22Rv1 (cell line): Measurements from ENCODE around the gene CSRP3.

ENCODE experiments used
- H3K27ac ChIP-seq: fragments of 450-650 bp; 2 replicates; pipeline ENCODE4 v1.5.1; 2017
- CTCF ChIP-seq: fragments of 450-650 bp; IDR thresholded peaks from 2 replicates; pipeline ENCODE4 v1.5.1; 2017; ENCODE audit warnings: mild to moderate bottlenecking
- ZFX ChIP-seq: fragments of 450-650 bp; IDR thresholded peaks from 2 replicates; pipeline ENCODE4 v1.6.1; 2017; ENCODE audit warnings: antibody characterized with exemption, borderline replicate concordance

CSRP3 gene

GRCh38 chr11:19183646-19184045 is 18.1 kb downstream of the CSRP3 start:
- no peak for TF ChIP-seq CTCF
- H3K27ac ChIP-seq, result no peak overlapping the region

GRCh38 chr11:19181531-19182261 is 20.1 kb downstream of the CSRP3 start:
- H3K27ac ChIP-seq, result no peak overlapping the region
- TF ChIP-seq CTCF (no peak), ZFX (no peak)

GRCh38 chr11:19176629-19177186 is 25.1 kb downstream of the CSRP3 start:
- TF ChIP-seq CTCF (no peak), ZFX (no peak)
- H3K27ac ChIP-seq, result no peak overlapping the region

GRCh38 chr11:19173964-19174638 is 27.7 kb downstream of the CSRP3 start:
- TF ChIP-seq ZFX (no peak), CTCF (no peak)
- H3K27ac ChIP-seq, result no peak overlapping the region

GRCh38 chr11:19173004-19173689 is 28.6 kb downstream of the CSRP3 start:
- TF ChIP-seq CTCF, result no peak
- no peak for TF ChIP-seq ZFX
- no peak overlapping the region for H3K27ac ChIP-seq

- TF ChIP-seq ZFX (no peak), CTCF (no peak)
- no peak overlapping the region for H3K27ac ChIP-seq
Measured at GRCh38 chr11:19168090-19168489, 33.7 kb downstream of the CSRP3 start.

GRCh38 chr11:19164881-19165280 is 36.9 kb downstream of the CSRP3 start:
- no peak for TF ChIP-seq CTCF
- TF ChIP-seq ZFX, result no peak
- no peak overlapping the region for H3K27ac ChIP-seq
